ENCODE results near the gene OGFR. TPM values are rescaled to one million over a fixed set of nuclear protein-coding genes. Genes with fewer than 3 reads are reported as not detected.

The OGFR gene
- total RNA-seq, 2 donors from 2014 or later: 60.2 to 76.9 TPM

DNA sequence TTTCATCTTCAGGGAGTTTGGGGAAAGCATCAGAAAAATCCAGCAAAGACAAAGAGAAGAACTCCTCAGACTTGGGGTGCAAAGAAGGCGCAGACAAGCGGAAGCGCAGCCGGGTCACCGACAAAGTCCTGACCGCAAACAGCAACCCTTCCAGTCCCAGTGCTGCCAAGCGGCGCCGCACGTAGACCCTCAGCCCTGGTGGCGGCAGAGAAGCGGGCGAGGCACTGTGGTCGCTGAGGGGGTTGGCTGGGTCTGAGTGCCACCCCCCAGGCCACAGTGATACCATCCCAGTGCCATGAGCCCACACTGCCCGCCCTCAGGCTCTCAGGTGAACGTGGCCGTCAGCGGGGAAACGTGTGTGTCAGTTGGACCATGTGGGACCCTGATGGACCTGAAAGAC lies 5.2 kb upstream of the OGFR start:
- H3K9me3 ChIP-seq: no peaks in the 10 kb centered on the region
- H3K4me1 ChIP-seq (replicated peaks): peaks cover 9% of the 10 kb centered on the region
- H3K4me3 ChIP-seq: no peak overlapping the region
- H3K27ac ChIP-seq: no peak overlapping the region
- WGBS: 94% methylated on average over 19 of the region's 19 CpGs
- intact Hi-C loops (cut with DNase I): loop anchor here (10.0 kb wide), 1 partner anchor 735 kb away; the partner anchor contains the start of gene TAF4
- H3K27me3 ChIP-seq (replicated peaks; ENCODE audit: insufficient read depth): no peaks in the 10 kb centered on the region
- no peak for DNase-seq (ENCODE audit: low spot score)
- peaks cover 4 to 7% of the 10 kb centered on the region in 2 donors for H3K36me3 ChIP-seq
- TF ChIP-seq POLR2A (IDR thresholded peaks at IDR 0.05) (no peak), POLR2AphosphoS5 (IDR thresholded peaks at IDR 0.05) (no peak), CTCF (IDR thresholded peaks at IDR 0.05) (no peak)

- TF ChIP-seq POLR2A (IDR thresholded peaks at IDR 0.05): no peak
- TF ChIP-seq POLR2AphosphoS5 (IDR thresholded peaks at IDR 0.05): no peak
- no peak for TF ChIP-seq CTCF (IDR thresholded peaks at IDR 0.05)
- no peaks in the 10 kb centered on the region for H3K27me3 ChIP-seq (replicated peaks; ENCODE audit: insufficient read depth)
- peaks cover 4 to 7% of the 10 kb centered on the region in 2 donors for H3K36me3 ChIP-seq
- H3K27ac ChIP-seq: no peak overlapping the region
- no peak overlapping the region for H3K4me3 ChIP-seq
- intact Hi-C loops (cut with DNase I): loop anchor here (10.0 kb wide), 2 partner anchors 295 to 735 kb away; partner anchors contain the start of gene TAF4
- peaks cover 9% of the 10 kb centered on the region for H3K4me1 ChIP-seq (replicated peaks)
- DNase-seq (ENCODE audit: low spot score): no peak
- no peaks in the 10 kb centered on the region for H3K9me3 ChIP-seq
- 83% methylated on average over 10 of the region's 10 CpGs for WGBS
These were observed 4.8 kb upstream of the OGFR start for GRCh38 chr20:62799873-62800272.

DNA sequence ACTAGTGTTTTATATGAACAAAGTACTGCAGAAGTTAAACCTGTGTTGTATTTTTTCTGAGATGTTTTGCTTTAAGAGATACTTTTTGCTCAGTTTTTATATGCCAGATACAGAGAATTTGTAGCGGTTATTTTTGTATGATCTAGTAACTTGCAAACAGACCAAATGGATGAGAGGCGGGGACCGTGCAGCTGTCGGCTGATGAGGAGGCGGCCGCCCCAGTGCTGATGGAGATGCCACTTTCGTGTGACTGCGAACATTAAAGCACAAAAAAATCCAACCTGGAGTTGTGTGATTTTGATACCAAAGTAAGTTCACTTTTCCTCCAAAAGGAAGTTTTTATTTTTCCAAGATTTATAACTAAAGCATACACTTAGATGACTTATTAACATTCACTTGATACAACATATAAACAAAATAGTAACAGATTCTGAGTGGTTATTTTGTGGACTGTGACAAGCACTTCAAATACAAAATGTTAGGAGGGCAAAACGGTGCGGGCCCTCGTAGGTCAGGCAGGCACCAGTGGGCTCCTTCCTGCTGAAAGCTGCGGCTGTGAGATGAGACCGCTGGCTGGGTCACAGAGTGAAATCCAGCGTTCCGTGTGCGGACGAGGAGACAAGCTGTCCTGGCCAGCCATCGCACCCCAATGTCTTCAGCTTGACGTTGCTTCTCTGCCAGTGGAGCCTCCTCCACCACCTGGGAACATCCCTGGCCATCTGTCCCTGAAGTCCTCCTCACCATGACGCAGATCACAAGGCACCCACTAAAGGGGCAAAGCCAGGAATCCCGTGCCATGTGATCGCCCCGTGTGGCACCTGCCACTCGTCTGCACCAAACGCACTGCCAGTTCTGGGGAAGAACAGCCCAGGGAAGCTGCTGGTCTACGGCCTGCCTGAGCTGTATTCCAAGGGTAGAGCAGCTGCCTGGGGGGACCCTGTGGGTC lies 4.0 kb upstream of the OGFR start:
- no peak for TF ChIP-seq CTCF (IDR thresholded peaks at IDR 0.05)
- TF ChIP-seq POLR2AphosphoS5 (IDR thresholded peaks at IDR 0.05): no peak
- TF ChIP-seq POLR2A (IDR thresholded peaks at IDR 0.05): no peak
- Histone ChIP-seq H3K27ac (no peak overlapping the region), H3K27me3 (replicated peaks; ENCODE audit: insufficient read depth) (no peaks in the 10 kb centered on the region), H3K4me3 (no peak overlapping the region), H3K36me3 (peaks cover 4 to 7% of the 10 kb centered on the region in 2 donors), H3K4me1 (replicated peaks) (peaks cover 9% of the 10 kb centered on the region), H3K9me3 (no peaks in the 10 kb centered on the region)
- DNase-seq (ENCODE audit: low spot score): no peak
- 85% methylated on average over 26 of the region's 26 CpGs for WGBS
- intact Hi-C loops (cut with DNase I): loop anchor here (10.0 kb wide), 1 partner anchor 296 kb away; no protein-coding TSS in a partner anchor

DNA sequence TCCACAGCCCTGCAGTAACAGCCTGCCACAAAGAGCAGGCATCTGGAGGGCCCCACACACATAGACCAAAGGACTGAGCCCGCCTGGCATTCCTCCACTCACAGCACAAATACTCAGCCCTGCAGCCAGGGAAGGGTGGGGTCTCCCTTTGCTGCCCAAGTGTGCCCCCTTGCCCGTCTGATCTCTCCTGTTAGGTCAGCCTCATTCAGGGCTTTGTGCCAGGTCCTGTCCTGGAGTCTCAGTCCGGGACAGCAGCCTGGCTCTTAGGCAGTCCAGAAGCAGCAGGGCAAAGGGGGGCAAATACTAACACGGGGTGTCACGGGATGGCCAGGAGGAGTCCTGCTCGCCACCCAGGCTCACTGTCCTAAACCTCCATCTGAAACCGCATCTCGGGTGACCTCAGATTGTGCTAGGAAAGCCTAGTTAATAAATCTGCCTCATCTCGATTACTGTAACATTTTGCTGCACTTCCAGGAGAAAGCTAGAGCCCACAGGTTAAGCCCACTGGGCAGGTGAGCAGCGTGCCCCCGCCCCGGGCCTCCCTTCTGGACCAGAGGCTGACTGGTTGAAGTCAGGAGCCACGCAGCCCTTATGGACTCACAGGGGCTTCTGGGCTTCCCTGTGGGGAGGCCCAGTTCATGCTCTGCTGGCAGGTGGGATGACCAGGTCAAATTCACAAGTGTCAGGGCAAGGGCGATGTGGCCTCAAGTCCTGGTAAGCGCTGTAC lies 3.2 kb upstream of the OGFR start:
- Histone ChIP-seq H3K9me3 (no peaks in the 10 kb centered on the region), H3K4me3 (no peak overlapping the region), H3K36me3 (peaks cover 4 to 7% of the 10 kb centered on the region in 2 donors), H3K27me3 (replicated peaks; ENCODE audit: insufficient read depth) (no peaks in the 10 kb centered on the region), H3K27ac (no peak overlapping the region), H3K4me1 (replicated peaks) (peaks cover 9% of the 10 kb centered on the region)
- WGBS: 82% methylated on average over 15 of the region's 15 CpGs
- TF ChIP-seq POLR2AphosphoS5 (IDR thresholded peaks at IDR 0.05) (no peak), POLR2A (IDR thresholded peaks at IDR 0.05) (no peak), CTCF (IDR thresholded peaks at IDR 0.05) (no peak)
- intact Hi-C loops (cut with DNase I): loop anchor here (10.0 kb wide), 1 partner anchor 297 kb away; no protein-coding TSS in a partner anchor
- no peak for DNase-seq (ENCODE audit: low spot score)

Measured in prostate gland (tissue), 2 donors.